ENCODE measurements around the gene PCNX4.
A peak's percentile ranks its signal among the peaks of the same experiment; 100 is the strongest.

Gene PCNX4

DNA sequence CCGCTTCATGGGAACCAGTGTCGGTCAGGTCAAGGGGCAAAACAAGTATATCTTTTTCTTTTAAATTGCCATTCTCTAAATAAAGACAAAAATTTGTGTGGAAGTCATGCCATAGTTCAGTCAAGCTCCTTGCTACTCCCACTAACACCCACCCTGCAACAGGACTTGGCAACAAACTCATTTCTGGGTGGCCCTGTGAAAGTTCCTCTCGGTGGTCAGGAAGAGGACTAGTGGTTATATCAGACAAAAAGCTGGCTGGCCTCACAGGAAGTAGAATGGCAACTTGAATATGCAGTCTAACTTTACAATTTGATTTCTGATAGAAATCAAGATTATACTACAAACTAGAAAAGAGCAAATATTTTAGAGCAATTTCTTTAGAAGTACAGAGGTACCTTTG is 62.3 kb downstream of the PCNX4 start:
- TF ChIP-seq, protein P1, sequence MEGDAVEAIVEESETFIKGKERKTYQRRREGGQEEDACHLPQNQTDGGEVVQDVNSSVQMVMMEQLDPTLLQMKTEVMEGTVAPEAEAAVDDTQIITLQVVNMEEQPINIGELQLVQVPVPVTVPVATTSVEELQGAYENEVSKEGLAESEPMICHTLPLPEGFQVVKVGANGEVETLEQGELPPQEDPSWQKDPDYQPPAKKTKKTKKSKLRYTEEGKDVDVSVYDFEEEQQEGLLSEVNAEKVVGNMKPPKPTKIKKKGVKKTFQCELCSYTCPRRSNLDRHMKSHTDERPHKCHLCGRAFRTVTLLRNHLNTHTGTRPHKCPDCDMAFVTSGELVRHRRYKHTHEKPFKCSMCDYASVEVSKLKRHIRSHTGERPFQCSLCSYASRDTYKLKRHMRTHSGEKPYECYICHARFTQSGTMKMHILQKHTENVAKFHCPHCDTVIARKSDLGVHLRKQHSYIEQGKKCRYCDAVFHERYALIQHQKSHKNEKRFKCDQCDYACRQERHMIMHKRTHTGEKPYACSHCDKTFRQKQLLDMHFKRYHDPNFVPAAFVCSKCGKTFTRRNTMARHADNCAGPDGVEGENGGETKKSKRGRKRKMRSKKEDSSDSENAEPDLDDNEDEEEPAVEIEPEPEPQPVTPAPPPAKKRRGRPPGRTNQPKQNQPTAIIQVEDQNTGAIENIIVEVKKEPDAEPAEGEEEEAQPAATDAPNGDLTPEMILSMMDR (IDR thresholded peaks at IDR 0.05), result no peak

DNA sequence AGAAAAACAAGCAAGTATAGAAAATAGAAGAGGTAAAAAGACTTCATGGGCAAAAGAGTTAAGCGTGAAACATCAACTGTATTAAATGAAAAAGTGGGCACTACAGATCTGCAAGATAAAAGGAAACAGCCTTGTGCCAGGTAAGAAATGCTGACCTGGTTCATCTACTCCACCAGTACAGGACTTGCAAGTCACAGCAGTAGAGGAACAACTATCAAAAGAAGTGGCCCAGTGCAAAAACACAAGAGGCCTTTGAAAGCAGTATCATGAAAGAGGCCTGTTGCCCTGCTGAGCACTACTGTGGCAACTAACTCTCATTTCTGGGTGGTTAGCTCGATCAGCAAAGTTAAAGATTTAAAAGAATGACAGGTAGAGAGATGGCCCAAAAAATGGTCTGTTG is 62.9 kb downstream of the PCNX4 start:
- TF ChIP-seq, protein P1 (IDR thresholded peaks at IDR 0.05), result no peak

DNA sequence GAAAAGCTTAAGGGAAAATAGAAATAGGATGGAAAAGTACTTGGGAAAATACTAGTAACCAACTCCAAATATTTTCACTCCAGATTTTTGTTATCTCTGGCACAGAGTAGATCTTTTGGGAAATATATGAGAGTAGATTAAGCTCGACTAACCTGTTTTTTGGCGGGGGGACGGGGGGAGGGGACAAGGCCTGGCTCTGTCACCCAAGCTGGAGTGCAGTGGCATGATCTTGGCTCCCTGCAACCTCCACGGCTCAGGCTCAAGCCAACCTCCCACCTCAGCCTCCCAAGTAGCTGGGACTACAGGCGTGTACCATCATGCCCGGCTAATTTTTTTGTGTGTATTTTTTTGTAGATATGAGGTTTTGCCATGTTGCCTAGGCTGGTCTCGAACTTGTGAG is 68.7 kb downstream of the PCNX4 start:
- TF ChIP-seq, protein P1 (IDR thresholded peaks at IDR 0.05), result no peak

DNA sequence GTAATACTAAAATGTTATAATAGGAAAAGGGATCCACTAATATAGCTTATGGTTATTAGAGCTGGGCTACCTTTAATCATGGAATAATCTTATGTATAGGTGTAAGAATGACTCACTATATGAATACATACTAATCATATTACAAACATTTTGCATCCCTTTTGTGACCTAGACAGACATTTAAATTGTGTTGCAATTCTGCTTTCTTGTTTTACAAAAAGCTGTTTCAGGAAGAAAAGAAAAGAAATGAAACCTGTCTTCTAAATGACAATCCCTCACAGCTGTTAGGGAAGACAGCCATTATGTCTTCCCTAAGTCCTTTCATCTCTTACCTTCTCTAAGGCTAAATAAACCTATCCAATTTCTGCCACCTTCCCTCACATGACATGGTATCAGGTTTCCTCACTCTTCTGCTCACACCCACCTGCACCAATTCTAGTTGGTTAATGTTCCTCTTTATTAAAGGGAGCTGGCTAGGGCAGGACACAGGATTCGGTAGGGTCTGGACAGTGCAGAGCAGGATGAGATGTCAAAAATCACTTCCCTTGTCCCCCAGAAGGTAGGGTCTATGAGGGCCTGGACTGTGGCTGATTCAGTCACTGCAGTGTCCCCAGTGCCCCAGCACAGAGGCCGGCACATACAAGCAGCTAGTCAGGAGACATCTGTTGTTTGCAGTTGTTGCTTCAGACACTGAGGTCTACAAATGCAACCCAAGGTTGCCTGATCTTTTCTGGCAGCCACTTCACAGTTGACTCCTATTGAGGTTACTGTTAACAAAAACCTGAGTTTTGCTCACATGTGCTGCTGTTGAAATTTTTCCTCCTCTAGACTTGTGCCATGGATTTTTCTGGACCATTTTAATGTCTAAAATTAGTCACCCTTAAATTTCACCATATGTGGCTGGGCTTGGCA is 69.7 kb downstream of the PCNX4 start:
- TF ChIP-seq, protein P1 (IDR thresholded peaks at IDR 0.05), result no peak

DNA sequence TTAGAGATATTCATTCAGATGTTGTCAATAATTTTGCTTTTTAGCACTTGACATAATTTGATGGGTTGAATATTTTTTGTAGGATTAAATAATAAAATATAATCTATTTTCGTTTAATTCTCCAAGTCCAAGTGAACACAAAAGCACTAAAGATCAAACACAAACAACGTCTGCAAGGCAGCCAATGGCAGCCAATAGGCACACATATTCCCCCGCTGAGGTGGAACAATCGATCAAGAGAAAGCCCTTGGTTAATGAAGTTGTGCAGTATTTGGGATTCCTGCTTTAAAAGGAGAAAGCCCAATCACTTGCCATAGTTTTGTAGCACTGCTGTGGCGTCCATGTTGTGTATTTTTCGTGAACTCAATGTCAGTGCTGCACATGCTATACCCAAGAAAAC is 72.0 kb downstream of the PCNX4 start:
- TF ChIP-seq, protein P1 (IDR thresholded peaks at IDR 0.05), result no peak

DNA sequence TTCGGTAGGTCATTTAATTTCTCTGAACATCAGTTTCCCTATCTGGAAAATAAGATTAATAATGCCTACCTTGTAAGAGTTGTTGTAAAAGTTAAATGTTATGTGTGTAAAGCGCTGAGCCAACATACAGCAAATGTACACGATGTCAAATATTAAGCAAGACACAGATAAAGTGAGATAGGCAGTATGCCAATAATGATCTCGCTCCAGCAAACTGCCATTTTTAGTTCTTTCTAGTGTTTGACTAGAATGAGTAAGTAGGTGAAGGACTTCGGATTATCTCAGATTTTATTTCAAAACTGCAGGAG is 72.6 kb downstream of the PCNX4 start:
- TF ChIP-seq, protein P1 (IDR thresholded peaks at IDR 0.05), result no peak

DNA sequence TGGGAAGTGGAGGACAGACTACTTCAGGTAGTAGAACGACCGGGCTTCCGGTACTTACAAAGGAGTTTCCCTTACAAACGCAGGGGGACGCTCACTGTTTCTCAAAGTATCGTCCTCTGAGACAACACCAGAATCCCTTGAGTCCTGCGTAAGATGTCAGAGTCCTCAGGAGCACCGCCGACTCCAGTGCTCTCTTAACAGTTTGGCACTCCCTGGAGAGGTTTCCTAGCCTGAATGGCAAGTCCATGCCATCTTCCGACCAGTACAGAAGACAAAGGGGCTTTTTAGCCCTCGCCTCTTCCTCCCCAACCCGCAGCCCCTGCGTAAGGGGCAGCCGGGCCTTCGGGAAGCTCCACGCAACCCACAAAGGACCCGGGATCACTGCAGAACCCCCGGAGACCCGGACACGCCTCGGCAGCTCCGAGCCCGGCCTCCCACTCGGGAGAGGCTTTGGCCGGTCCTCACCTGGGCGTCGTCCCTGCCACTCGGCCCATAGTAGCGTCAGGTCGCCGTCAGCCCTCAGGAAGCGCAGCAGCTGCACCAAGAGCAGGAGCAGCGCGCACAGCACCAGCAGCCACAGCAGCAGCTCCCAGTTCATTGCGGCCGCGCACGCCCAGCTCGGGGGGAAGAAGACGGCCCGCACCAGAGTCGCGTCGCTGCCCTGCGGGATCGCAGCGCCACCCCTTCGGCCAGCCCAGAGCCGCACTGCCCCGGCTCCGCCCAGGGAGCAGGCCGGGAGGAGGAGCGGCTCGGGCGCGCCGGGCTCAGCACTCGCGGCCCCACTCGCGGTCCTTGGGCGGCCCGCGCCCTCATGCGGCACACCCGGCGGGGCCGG is 73.2 kb downstream of the PCNX4 start, which contains the start of gene DHRS7:
TSS of gene DHRS7 (minus strand) at position 687 of the 835 bp plus-strand sequence. CDS start at position 598, 89 bp downstream.
- TF ChIP-seq, protein P1 (IDR thresholded peaks at IDR 0.05), result peak; percentile 89
